ENCODE measurements around the gene PAX4. TPM values are rescaled to one million over a fixed set of nuclear protein-coding genes. Genes with fewer than 3 reads are reported as not detected.

The PAX4 gene
- total and polyA plus RNA-seq, 5 donors: not detected

Other genes with a start within 250 kb of the PAX4 start
- gene ZNF800, start 225.4 kb downstream of the PAX4 start, total RNA-seq: 10 to 100 TPM; 24.3 to 29.3 (median 26.8) TPM
- 5.9 TPM for gene ZNF800, start 225.4 kb downstream of the PAX4 start, polyA plus RNA-seq
- 10 to 100 TPM in 1 of 4 donors, 1 to 10 TPM in 3; 7.4 to 10.4 (median 8.1) TPM for gene GCC1, start 32.5 kb downstream of the PAX4 start, total RNA-seq
- gene GCC1, start 32.5 kb downstream of the PAX4 start, polyA plus RNA-seq: 3.7 TPM
- 10 to 100 TPM; 70.4 to 88.0 (median 81.2) TPM for gene ARF5, start 29.7 kb downstream of the PAX4 start, total RNA-seq
- gene ARF5, start 29.7 kb downstream of the PAX4 start, polyA plus RNA-seq: 129 TPM
- gene FSCN3, start 24.4 kb downstream of the PAX4 start, total RNA-seq: under 1 TPM in 3 of 4 donors, not detected in 1; 0.26 to 0.63 (median 0.45) TPM
- gene FSCN3, start 24.4 kb downstream of the PAX4 start, polyA plus RNA-seq: 0.09 TPM
- 100 to 1,000 TPM in 2 of 4 donors, 10 to 100 TPM in 2; 87.5 to 107 (median 96.9) TPM for gene SND1, start 34.1 kb upstream of the PAX4 start, total RNA-seq
- gene SND1, start 34.1 kb upstream of the PAX4 start, polyA plus RNA-seq: 50.0 TPM

All from right cardiac atrium (tissue), 5 donors.